ENCODE results near the gene TRAF3IP3. TPM values are rescaled to one million over a fixed set of nuclear protein-coding genes. Genes with fewer than 3 reads are reported as not detected.

The TRAF3IP3 gene
- total RNA-seq, 4 donors from 2014 or later = 0.61 to 2.1 (median 1.1) TPM; not detected in 1

GRCh38 chr1:209775678-209776077 is 19.8 kb downstream of the TRAF3IP3 start:
- no peak overlapping the region for H3K4me3 ChIP-seq (ENCODE audit: low read depth, poor library complexity, severe bottlenecking)
- no peak for DNase-seq (ENCODE audit: low spot score in 2 of 2)
- intact Hi-C loops (cut with DNase I; ENCODE audit: low total_unique reads) = no loop called here
- TF ChIP-seq POLR2A (IDR thresholded peaks at IDR 0.05) (no peak), CTCF (IDR thresholded peaks at IDR 0.05) (no peak)
- WGBS, 2 donors = 65 to 69% methylated on average over 2 of the region's 2 CpGs

DNA sequence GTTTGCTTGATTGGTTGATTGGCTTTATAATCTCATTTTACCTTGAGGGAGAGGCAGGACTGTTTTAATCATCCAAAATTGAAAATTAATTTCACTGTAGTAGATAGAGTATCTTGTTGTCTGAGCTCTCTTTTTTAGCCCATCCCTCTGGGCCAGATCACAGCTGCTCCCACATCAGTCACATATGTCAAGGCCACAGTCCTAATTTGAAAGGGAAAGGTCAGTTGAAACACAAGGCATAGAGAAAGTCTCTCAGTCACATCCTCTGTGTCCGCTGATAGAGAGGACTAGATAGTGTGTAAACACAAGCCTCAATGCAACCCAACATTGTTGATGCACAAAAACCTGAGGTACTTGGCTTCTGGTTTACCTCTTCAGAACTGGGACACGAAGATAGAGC is 21.7 kb downstream of the TRAF3IP3 start:
- DNase-seq (ENCODE audit: low spot score in 2 of 2) = no peak
- H3K4me3 ChIP-seq (ENCODE audit: low read depth, poor library complexity, severe bottlenecking) = no peak overlapping the region
- no peak for TF ChIP-seq CTCF (IDR thresholded peaks at IDR 0.05)
- TF ChIP-seq POLR2A (IDR thresholded peaks at IDR 0.05) = no peak
- WGBS, 2 donors = 91 to 100% methylated on average over 2 of the region's 2 CpGs
- intact Hi-C loops (cut with DNase I; ENCODE audit: low total_unique reads) = no loop called here

DNA sequence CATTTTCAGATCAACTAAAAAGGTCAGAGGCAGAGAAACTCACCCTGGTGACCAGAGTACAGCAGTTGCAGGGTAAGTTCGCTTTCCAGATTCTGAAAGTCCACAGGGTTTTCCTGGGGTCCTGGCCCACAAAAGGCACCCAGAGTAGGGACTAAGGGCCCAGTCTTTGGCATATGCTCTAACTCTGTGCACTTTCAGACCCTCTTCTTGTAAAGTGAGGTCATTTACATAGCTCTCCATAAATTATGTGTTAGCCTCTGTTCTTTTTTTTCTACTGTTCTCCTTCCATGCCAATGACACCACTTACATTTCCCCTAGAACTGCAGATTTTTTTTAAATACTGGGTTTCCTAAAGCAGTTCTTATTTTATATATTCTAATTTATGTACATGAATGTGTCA is 22.2 kb downstream of the TRAF3IP3 start:
- 93 to 100% methylated on average over 1 of the region's 1 CpG for WGBS, 2 donors

DNA sequence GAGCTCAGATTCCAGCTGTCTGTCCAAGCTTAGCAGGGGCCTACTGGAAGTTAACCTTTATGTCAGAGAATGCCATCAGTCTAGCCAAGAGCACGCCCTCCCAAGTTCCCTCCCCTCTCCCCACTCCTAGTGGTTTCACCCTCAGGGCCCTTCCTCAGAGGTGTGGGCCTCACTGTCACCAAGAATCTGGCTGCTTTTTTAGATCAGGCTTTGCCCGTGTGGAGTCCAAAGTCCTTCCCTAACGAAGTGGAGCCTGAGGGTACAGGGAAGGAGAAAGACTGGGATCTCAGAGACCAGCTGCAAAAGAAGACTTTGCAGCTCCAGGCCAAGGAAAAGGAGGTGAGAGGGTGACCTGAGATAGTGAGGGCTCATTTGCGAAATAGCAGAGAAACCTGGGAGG is 24.4 kb downstream of the TRAF3IP3 start:
- WGBS, 2 donors = 63 to 78% methylated on average over 4 of the region's 4 CpGs
- intact Hi-C loops (cut with DNase I; ENCODE audit: low total_unique reads) = no loop called here
- no peak overlapping the region for H3K4me3 ChIP-seq (ENCODE audit: low read depth, poor library complexity, severe bottlenecking)
- DNase-seq (ENCODE audit: low spot score in 2 of 2) = no peak
- no peak for TF ChIP-seq POLR2A (IDR thresholded peaks at IDR 0.05)
- TF ChIP-seq CTCF (IDR thresholded peaks at IDR 0.05) = no peak

More for the DNA sequence above, 22.2 kb downstream of the TRAF3IP3 start:
- DNase-seq (ENCODE audit: low spot score in 2 of 2) = no peak
- intact Hi-C loops (cut with DNase I; ENCODE audit: low total_unique reads) = no loop called here
- TF ChIP-seq POLR2A (IDR thresholded peaks at IDR 0.05) (no peak), CTCF (IDR thresholded peaks at IDR 0.05) (no peak)
- no peak overlapping the region for H3K4me3 ChIP-seq (ENCODE audit: low read depth, poor library complexity, severe bottlenecking)

- H3K4me3 ChIP-seq (ENCODE audit: low read depth, poor library complexity, severe bottlenecking) = no peak overlapping the region
These were observed 27.5 kb downstream of the TRAF3IP3 start for GRCh38 chr1:209783386-209783785.

More at GRCh38 chr1:209783386-209783785, 27.5 kb downstream of the TRAF3IP3 start:
- 31 to 37% methylated on average over 6 of the region's 6 CpGs for WGBS, 2 donors
- no peak for TF ChIP-seq CTCF (IDR thresholded peaks at IDR 0.05)
- no peak for TF ChIP-seq POLR2A (IDR thresholded peaks at IDR 0.05)
- intact Hi-C loops (cut with DNase I; ENCODE audit: low total_unique reads) = no loop called here
- no peak for DNase-seq (ENCODE audit: low spot score in 2 of 2)
